MCF 10A (cell line): ENCODE results near the gene UFSP1. TPM values are rescaled to one million over a fixed set of nuclear protein-coding genes. Genes with fewer than 3 reads are reported as not detected.

Experiments
- BruUV-seq: library from RNA; stranded (reverse); fragments of 400-500 nt; replicated peaks from 2 replicates; lab custom pipeline; 2021; lab: Mats Ljungman, UMichigan
- CTCF ChIA-PET: fragments of 300-600 bp; sonication (Branson Sonifier 250); formaldehyde crosslinking; extraction: SDS; loops from one replicate; lab custom pipeline; 2021; ENCODE audit warnings: antibody characterized with exemption, inconsistent platforms; lab: Yijun Ruan, JAX
- POLR2A ChIA-PET: fragments of 300-600, 350-650 bp; sonication (Branson Sonifier 250); formaldehyde crosslinking; extraction: SDS; loops from one replicate; lab custom pipeline; 2020; ENCODE audit warnings: antibody characterized with exemption, inconsistent platforms; lab: Yijun Ruan, JAX
- DNase-seq: peaks from one replicate; pipeline ENCODE4 v3.0.0-alpha.2; 2018; ENCODE audit not compliant: unreplicated experiment
- H3K27ac Mint-ChIP-seq: one replicate; pipeline ENCODE4 v1.8.0; 2022; ENCODE audit warnings: mild to moderate bottlenecking, low read depth, mixed read lengths; ENCODE audit not compliant: unreplicated experiment
- H3K27me3 Mint-ChIP-seq: one replicate; pipeline ENCODE4 v1.8.0; 2022; ENCODE audit warnings: mixed read lengths; ENCODE audit not compliant: insufficient read depth, unreplicated experiment
- H3K36me3 Mint-ChIP-seq: one replicate; pipeline ENCODE4 v1.8.0; 2022; ENCODE audit warnings: mild to moderate bottlenecking, moderate library complexity, mixed read lengths; ENCODE audit not compliant: insufficient read depth, unreplicated experiment
- H3K4me1 Mint-ChIP-seq: one replicate; pipeline ENCODE4 v1.8.0; 2022; ENCODE audit warnings: mixed read lengths; ENCODE audit not compliant: insufficient read depth, unreplicated experiment
- H3K4me3 Mint-ChIP-seq: one replicate; pipeline ENCODE4 v1.8.0; 2022; ENCODE audit warnings: mild to moderate bottlenecking, moderate library complexity, mixed read lengths; ENCODE audit not compliant: unreplicated experiment
- H3K9me3 Mint-ChIP-seq: one replicate; pipeline ENCODE4 v1.8.0; 2022; ENCODE audit warnings: mixed read lengths; ENCODE audit not compliant: unreplicated experiment
- CTCF ChIP-seq: fragments of 200-600 bp; IDR thresholded peaks from one replicate; pipeline ENCODE4 v1.8.0; 2022; ENCODE audit warnings: antibody characterized with exemption, mild to moderate bottlenecking; ENCODE audit not compliant: unreplicated experiment
- intact Hi-C: fragments of 100-400 bp; cut with micrococcal nuclease; formaldehyde crosslinking; loops from 2 replicates; pipeline ENCODE4 v1.14.1; 2022
- total RNA-seq: library from RNA; stranded (reverse); gene quantifications from 2 replicates; pipeline ENCODE4 v1.2.3, GENCODE V29; 2022

UFSP1 gene
- total RNA-seq, 1 experiment from 2014 or later: 2.8 TPM

- DNase-seq: no peak
- Mint-ChIP-seq H3K27ac (no peak overlapping the region), H3K4me3 (no peak overlapping the region), H3K4me1 (peaks cover 27% of the 10 kb centered on the region), H3K36me3 (peaks cover 94% of the 10 kb centered on the region), H3K27me3 (no peaks in the 10 kb centered on the region), H3K9me3 (no peaks in the 10 kb centered on the region)
- BruUV-seq: no TSS peak
- ChIA-PET POLR2A (interaction anchor here (0.6 to 7.2 kb wide), 2 partner anchors 9 to 325 kb away, joined by 3 to 157 read pairs; partner anchors contain the start of gene UFSP1), CTCF (no interaction called here)
- no peak for TF ChIP-seq CTCF
- intact Hi-C loops: no loop called here
These were observed 9.7 kb downstream of the UFSP1 start for GRCh38 chr7:100879685-100880261.

DNA sequence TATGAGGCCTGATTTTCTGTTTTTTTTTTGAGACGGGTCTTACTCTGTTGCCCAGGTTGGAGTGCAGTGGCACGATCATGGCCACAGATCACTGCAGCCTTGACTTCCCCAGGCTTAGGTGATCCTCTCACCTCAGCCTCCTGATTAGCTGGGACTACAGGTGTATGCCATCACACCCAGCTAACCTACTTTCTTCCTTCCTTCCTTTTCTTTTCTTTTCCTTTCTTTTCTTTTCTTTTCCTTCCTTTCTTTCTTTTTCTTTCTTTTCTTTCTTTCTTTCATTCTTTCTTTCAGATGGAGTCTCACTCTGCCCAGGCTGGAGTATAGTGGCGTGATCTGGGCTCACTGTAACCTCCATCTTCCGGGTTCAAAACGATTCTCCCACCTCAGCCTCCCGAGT lies 10.8 kb downstream of the UFSP1 start:
- CTCF ChIA-PET: interaction anchor here (0.6 kb wide), 1 partner anchor 155 kb away, joined by 4 read pairs; no protein-coding TSS in a partner anchor
- peak overlapping the region; percentile 66 for H3K27ac Mint-ChIP-seq

DNA sequence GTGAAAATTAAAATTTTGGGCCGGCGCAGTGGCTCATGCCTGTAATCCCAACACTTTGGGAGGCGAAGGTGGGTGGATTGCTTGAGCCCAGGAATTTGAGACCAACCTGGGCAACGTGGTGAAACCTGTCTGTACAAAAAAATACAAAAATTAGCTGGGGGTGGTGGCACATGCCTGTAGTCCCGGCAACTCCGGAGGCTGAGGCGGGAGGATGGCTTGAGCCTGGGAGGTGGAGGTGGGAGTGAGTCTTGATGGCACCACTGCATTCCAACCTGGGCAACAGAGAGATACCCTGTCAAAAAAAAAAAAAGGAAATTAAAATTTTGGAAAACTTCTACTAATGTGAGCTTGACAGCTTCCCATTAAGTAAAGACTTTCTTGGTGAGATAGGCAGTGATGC lies 11.5 kb downstream of the UFSP1 start:
- intact Hi-C loops: no loop called here
- Mint-ChIP-seq H3K4me1 (peaks cover 25% of the 10 kb centered on the region), H3K27ac (peak overlapping the region; percentile 66), H3K4me3 (no peak overlapping the region), H3K27me3 (no peaks in the 10 kb centered on the region), H3K36me3 (peaks cover 94% of the 10 kb centered on the region), H3K9me3 (no peaks in the 10 kb centered on the region)
- CTCF ChIA-PET: interaction anchor here (0.6 to 2.0 kb wide), 6 partner anchors 83 to 802 kb away, joined by 3 to 7 read pairs (median 4); partner anchors contain the start of gene POP7
- no peak for DNase-seq
- POLR2A ChIA-PET: interaction anchor here (0.6 to 7.2 kb wide), 4 partner anchors 11 to 245 kb away, joined by 3 to 157 read pairs (median 14); partner anchors contain the start of genes TRIP6 and UFSP1
- no TSS peak for BruUV-seq
- no peak for TF ChIP-seq CTCF

More for the DNA sequence above, 10.8 kb downstream of the UFSP1 start:
- BruUV-seq: no TSS peak
- POLR2A ChIA-PET: interaction anchor here (0.5 to 7.2 kb wide), 3 partner anchors 10 to 1473 kb away, joined by 3 to 157 read pairs (median 3); partner anchors contain the start of genes TRIP6 and UFSP1
- Mint-ChIP-seq H3K4me1 (peaks cover 30% of the 10 kb centered on the region), H3K9me3 (no peaks in the 10 kb centered on the region), H3K36me3 (peaks cover 94% of the 10 kb centered on the region), H3K4me3 (no peak overlapping the region), H3K27me3 (no peaks in the 10 kb centered on the region)
- intact Hi-C loops: no loop called here
- no peak for TF ChIP-seq CTCF
- no peak for DNase-seq

DNA sequence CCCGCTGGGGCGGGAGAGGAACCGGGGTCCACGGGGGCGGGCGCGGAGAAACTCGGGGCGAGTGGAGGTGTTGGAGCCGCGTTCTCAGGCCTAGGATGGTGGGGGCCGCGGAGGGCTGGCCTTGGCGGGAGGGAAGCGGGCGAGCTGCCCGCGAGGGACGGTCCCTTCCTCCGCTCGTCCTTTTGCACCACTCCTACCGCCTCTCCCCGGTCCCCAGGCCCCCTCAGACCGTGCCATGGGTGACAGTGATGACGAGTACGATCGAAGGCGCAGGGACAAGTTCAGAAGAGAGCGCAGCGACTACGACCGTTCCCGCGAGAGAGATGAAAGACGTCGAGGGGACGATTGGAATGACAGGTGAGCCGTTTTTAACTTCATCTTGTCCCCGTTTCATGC lies 14.2 kb downstream of the UFSP1 start:
- no peak for TF ChIP-seq CTCF
- CTCF ChIA-PET: interaction anchor here (0.5 to 2.1 kb wide), 5 partner anchors 11 to 406 kb away, joined by 3 to 10 read pairs (median 3); partner anchors contain the start of genes POP7 and UFSP1
- POLR2A ChIA-PET: interaction anchor here (0.6 to 7.2 kb wide), 27 partner anchors 8 to 846 kb away, joined by 3 to 157 read pairs (median 5); partner anchors contain the start of genes EPHB4, PLOD3, POP7 and SLC12A9
- peak overlapping the region; percentile 97 for H3K4me3 Mint-ChIP-seq
- no peaks in the 10 kb centered on the region for H3K27me3 Mint-ChIP-seq
- H3K27ac Mint-ChIP-seq: peak overlapping the region; percentile 98
- peaks cover 30% of the 10 kb centered on the region for H3K4me1 Mint-ChIP-seq
- peak; percentile 25 for DNase-seq
- no peaks in the 10 kb centered on the region for H3K9me3 Mint-ChIP-seq
- BruUV-seq: no TSS peak
- intact Hi-C loops: no loop called here
- peaks cover 94% of the 10 kb centered on the region for H3K36me3 Mint-ChIP-seq
